ENCODE data around the gene CIPC.

CIPC gene

GRCh38 chr14:77097700-77098528, at the start of gene CIPC:
Gene CIPC, plus strand, starts transcription at chr14:77098258. Its CDS starts 7,451 bp downstream, at chr14:77105709.
- DNase-seq, result peak; percentile 99

- DNase-seq, result no peak
These were observed 46.9 kb upstream of the CIPC start for GRCh38 chr14:77051116-77051515.

- no peak for DNase-seq
These were observed 45.6 kb upstream of the CIPC start for GRCh38 chr14:77052281-77053044.

GRCh38 chr14:77053046-77053841, 44.8 kb upstream of the CIPC start:
- DNase-seq, result peak; percentile 87

GRCh38 chr14:77055306-77055705, 42.8 kb upstream of the CIPC start:
- no peak for DNase-seq

- no peak for DNase-seq
These were observed 42.1 kb upstream of the CIPC start for GRCh38 chr14:77055981-77056380.

GRCh38 chr14:77058117-77058516, 39.9 kb upstream of the CIPC start:
- DNase-seq, result no peak

- DNase-seq, result no peak
These were observed 39.3 kb upstream of the CIPC start for GRCh38 chr14:77058785-77059184.

GRCh38 chr14:77059276-77059915, 38.7 kb upstream of the CIPC start:
- DNase-seq, result no peak

- no peak for DNase-seq
These were observed 36.3 kb upstream of the CIPC start for GRCh38 chr14:77061630-77062257.

- DNase-seq, result no peak
These were observed 35.8 kb upstream of the CIPC start for GRCh38 chr14:77062261-77062660.

- no peak for DNase-seq
These were observed 34.4 kb upstream of the CIPC start for GRCh38 chr14:77063571-77064171.

- no peak for DNase-seq
These were observed 33.4 kb upstream of the CIPC start for GRCh38 chr14:77064521-77065178.

GRCh38 chr14:77065851-77066577, 32.0 kb upstream of the CIPC start:
- no peak for DNase-seq

- no peak for DNase-seq
These were observed 31.4 kb upstream of the CIPC start for GRCh38 chr14:77066578-77067172.

- peak; percentile 57 for DNase-seq
These were observed 30.2 kb upstream of the CIPC start for GRCh38 chr14:77067632-77068516.

- DNase-seq, result no peak
These were observed 29.4 kb upstream of the CIPC start for GRCh38 chr14:77068517-77069200.

GRCh38 chr14:77069551-77069950, 28.5 kb upstream of the CIPC start:
- no peak for DNase-seq
